K562 (cell line): Measurements from ENCODE around the gene FAM25C. TPM values are rescaled to one million over a fixed set of nuclear protein-coding genes. Genes with fewer than 3 reads are reported as not detected.
"Not testable (repeated sequence)": the region's sequence is repeated elsewhere in the genome, so short reads cannot be mapped to it uniquely, and the experiment has no call there.

Experiments
- ATAC-seq: fragments of 200-7000 bp; cut with Tn5 transposase; 3 replicates; pipeline ENCODE4 v1.9.1; 2020; ENCODE audit warnings: moderate library complexity
- BruUV-seq: library from RNA; stranded (reverse); fragments of 400-500 nt; replicated peaks from 2 replicates; lab custom pipeline; 2021; lab: Mats Ljungman, UMichigan
- CTCF ChIA-PET: fragments of 300-600 bp; formaldehyde crosslinking; extraction: SDS; loops from one replicate; lab custom pipeline; 2021; ENCODE audit warnings: low intra/inter-chr PET ratio; lab: Yijun Ruan, JAX
- POLR2A ChIA-PET: fragments of 300-600, 350-650 bp; sonication (Branson Sonifier 250); formaldehyde crosslinking; extraction: SDS; loops from one replicate; lab custom pipeline; 2021; ENCODE audit warnings: antibody characterized with exemption, inconsistent platforms; lab: Yijun Ruan, JAX
- DNase-seq, 4 experiments: peaks; one replicate each; pipeline versions ENCODE4 v3.0.0 to v3.0.0-alpha.2; 2011 to 2018; ENCODE audit warnings: low spot score in 3 of 4, mixed read lengths in 3 of 4; ENCODE audit errors: extremely low read depth in 1 of 4
- FAIRE-seq: peaks from 2 replicates; lab custom pipeline; 2011; peaks lifted over from hg19 to GRCh38; lab: Jason Lieb, UNC
- H2AFZ ChIP-seq: 2 replicates; pipeline ENCODE4 v1.6.0; 2011; ENCODE audit warnings: low read depth, low read length, control low read depth, inconsistent platforms
- H3K27ac ChIP-seq: fragments of 200-600 bp; 3 replicates; pipeline ENCODE4 v1.8.0; 2011; ENCODE audit warnings: low read depth, mild to moderate bottlenecking, control low read depth, inconsistent platforms, low read length, moderate library complexity, mixed read lengths; ENCODE audit errors: extremely low read depth
- H3K27me3 ChIP-seq, 2 experiments: fragments of 300-600 bp in 1 of 2; 2 replicates in 1 of 2; 3 replicates in 1 of 2; pipeline versions ENCODE4 v1.6.0 to v1.8.0; 2011; ENCODE audit warnings: inconsistent platforms in 2 of 2, low read length in 2 of 2, mild to moderate bottlenecking in 1 of 2, mixed read lengths in 1 of 2, moderate library complexity in 1 of 2; ENCODE audit not compliant: control insufficient read depth in 2 of 2, insufficient read depth in 2 of 2
- H3K36me3 ChIP-seq: fragments of 300-600 bp; 3 replicates; pipeline ENCODE4 v1.8.0; 2011; ENCODE audit warnings: mild to moderate bottlenecking, low read length, inconsistent platforms; ENCODE audit not compliant: control insufficient read depth, insufficient read depth
- H3K4me1 ChIP-seq, 2 experiments: fragments of 200-600 bp in 1 of 2; replicated peaks in 1 of 2; 2 replicates in 1 of 2; 3 replicates in 1 of 2; pipeline versions ENCODE4 v1.5.1 to v1.8.0; 2011; ENCODE audit warnings: inconsistent platforms in 2 of 2, low read length in 2 of 2, mild to moderate bottlenecking in 1 of 2, mixed read lengths in 1 of 2, moderate library complexity in 1 of 2; ENCODE audit not compliant: control insufficient read depth in 2 of 2, insufficient read depth in 2 of 2
- H3K4me2 ChIP-seq: 2 replicates; pipeline ENCODE4 v1.6.1; 2011; ENCODE audit warnings: low read length, control low read depth, inconsistent platforms, mixed read lengths; ENCODE audit not compliant: insufficient read depth
- H3K4me3 ChIP-seq: fragments of 200-600 bp; sonication (generic), shearing (Covaris generic); 2 replicates; pipeline ENCODE4 v1.5.1; 2016; ENCODE audit warnings: control low read depth, inconsistent platforms
- H3K79me2 ChIP-seq: fragments of 200-600 bp; 3 replicates; pipeline ENCODE4 v1.8.0; 2011; ENCODE audit warnings: low read length, inconsistent platforms; ENCODE audit not compliant: control insufficient read depth, insufficient read depth
- H3K9ac ChIP-seq, 2 experiments: 2 replicates each; pipeline versions ENCODE4 v1.6.0 to v1.6.1; 2011; ENCODE audit warnings: low read depth in 2 of 2, low read length in 2 of 2, control low read depth in 1 of 2, inconsistent platforms in 1 of 2, mild to moderate bottlenecking in 1 of 2, mixed read lengths in 1 of 2; ENCODE audit not compliant: insufficient read depth in 1 of 2
- H3K9me1 ChIP-seq: one replicate; pipeline ENCODE4 v1.6.0; 2011; ENCODE audit warnings: inconsistent platforms, mild to moderate bottlenecking, low read length, moderate library complexity; ENCODE audit not compliant: control insufficient read depth, insufficient read depth
- H3K9me3 ChIP-seq: replicated peaks from 2 replicates; pipeline ENCODE4 v1.5.1; 2011; ENCODE audit warnings: low read depth, low read length, inconsistent platforms; ENCODE audit not compliant: control insufficient read depth, insufficient read depth
- H4K20me1 ChIP-seq: replicated peaks from 2 replicates; pipeline ENCODE4 v1.6.1; 2011; ENCODE audit warnings: low read length, inconsistent platforms, mixed read lengths; ENCODE audit not compliant: control insufficient read depth, insufficient read depth
- WGBS: fragments of 100-300 bp; shearing (Covaris generic); methylation state at CpG from one replicate; pipeline ENCODE4 v1.1.6; 2016; ENCODE audit warnings: low coverage, mixed read lengths; ENCODE audit not compliant: insufficient coverage; ENCODE audit errors: missing lambda C conversion rate; 5-methylcytosine and 5-hydroxymethylcytosine counted together
- in situ Hi-C: fragments of 300-500 bp; cut with MboI; formaldehyde crosslinking; loops from 4 replicates; pipeline ENCODE4 v1.15.0; 2018; ENCODE audit warnings: inconsistent platforms, mixed read lengths
- intact Hi-C: fragments of 100-400 bp; cut with micrococcal nuclease; formaldehyde crosslinking; loops from 2 replicates; pipeline ENCODE4 v1.14.2; 2022
- polyA plus RNA-seq, 8 experiments: library from polyadenylated mRNA; depleted of rRNA in 4 of 8; stranded (reverse) in 5 of 8; unstranded in 3 of 8; fragments of >200 nt; fragmentation: Nextera tagmentation in 2 of 8; fragmentation: Illumina TruSeq in 1 of 8; extraction: Ambion mirVana in 2 of 8; extraction: Trizol in 1 of 8; gene quantifications; 2 replicates each; pipeline versions ENCODE4 v1.2.1 to v1.2.3, GENCODE V29; 2011 to 2014; ENCODE audit warnings: inconsistent platforms in 1 of 8, missing spikeins in 1 of 8
- total RNA-seq, 7 experiments: library from RNA; depleted of rRNA in 6 of 7; stranded (reverse); fragments of >200 nt in 6 of 7; fragmentation: Illumina TruSeq in 2 of 7; extraction: Trizol in 2 of 7; gene quantifications; 2 replicates each; pipeline versions ENCODE4 v1.2.1 to v1.2.3, GENCODE V29; 2011 to 2021; ENCODE audit warnings: low replicate concordance in 1 of 7

The FAM25C gene
- total and polyA plus RNA-seq, 9 of the 15 experiments (the other 6 are each of a cell fraction or from before 2014, with no cell fraction given), result not detected

- BruUV-seq, H3K4me1 ChIP-seq, H3K4me2 ChIP-seq, H3K79me2 ChIP-seq, H3K4me3 ChIP-seq, H3K27me3 ChIP-seq, intact Hi-C loops, ATAC-seq, H3K9me1 ChIP-seq, CTCF ChIA-PET, H3K27ac ChIP-seq, DNase-seq, H2AFZ ChIP-seq, H3K9me3 ChIP-seq, H3K9ac ChIP-seq, FAIRE-seq, H4K20me1 ChIP-seq, H3K36me3 ChIP-seq, in situ Hi-C loops: not testable (repeated sequence)
- 0% methylated on average over 1 of the region's 5 CpGs for WGBS
- POLR2A ChIA-PET, result interaction anchor here (0.7 kb wide), 1 partner anchor 776 kb away, joined by 3 read pairs; no protein-coding TSS in a partner anchor
These were observed 39.9 kb downstream of the FAM25C start for GRCh38 chr10:47959677-47960076.

- BruUV-seq, H3K9me1 ChIP-seq, H2AFZ ChIP-seq, H3K4me3 ChIP-seq, H3K4me2 ChIP-seq, H4K20me1 ChIP-seq, H3K27me3 ChIP-seq, FAIRE-seq, H3K79me2 ChIP-seq, in situ Hi-C loops, ATAC-seq, H3K27ac ChIP-seq, intact Hi-C loops, H3K9ac ChIP-seq, H3K4me1 ChIP-seq, POLR2A ChIA-PET, CTCF ChIA-PET, H3K9me3 ChIP-seq, H3K36me3 ChIP-seq: not testable (repeated sequence)
- 1% methylated on average over 7 of the region's 8 CpGs for WGBS
- DNase-seq, result peak in 1 of 4 experiments; percentile 0
These were observed 42.4 kb downstream of the FAM25C start for GRCh38 chr10:47957158-47957557.

- H3K4me2 ChIP-seq, ATAC-seq, CTCF ChIA-PET, H3K79me2 ChIP-seq, H2AFZ ChIP-seq, DNase-seq, H3K36me3 ChIP-seq, H3K4me3 ChIP-seq, FAIRE-seq, H4K20me1 ChIP-seq, H3K9me3 ChIP-seq, BruUV-seq, H3K27me3 ChIP-seq, H3K4me1 ChIP-seq, in situ Hi-C loops, H3K9ac ChIP-seq, intact Hi-C loops, POLR2A ChIA-PET, H3K27ac ChIP-seq, H3K9me1 ChIP-seq: not testable (repeated sequence)
- WGBS, result 0% methylated on average over 1 of the region's 1 CpG
These were observed 52.2 kb downstream of the FAM25C start for GRCh38 chr10:47947424-47947823.
